ENCODE measurements around the gene THAP4.

Gene THAP4

GRCh38 chr2:241636182-241637017 lies 558 bp downstream of the THAP4 start:
- no peak for TF ChIP-seq CTCF (IDR thresholded peaks at IDR 0.05; ENCODE audit: low read depth, low read length)
- DNase-seq (ENCODE audit: extremely low read depth, low read depth), result no peak

GRCh38 chr2:241635756-241636155 lies 1.2 kb downstream of the THAP4 start:
- DNase-seq (ENCODE audit: extremely low read depth, low read depth), result no peak
- no peak for TF ChIP-seq CTCF (IDR thresholded peaks at IDR 0.05; ENCODE audit: low read depth, low read length)

GRCh38 chr2:241633561-241633960 lies 3.4 kb downstream of the THAP4 start:
- no peak for TF ChIP-seq CTCF (IDR thresholded peaks at IDR 0.05; ENCODE audit: low read depth, low read length)

GRCh38 chr2:241632478-241633325 lies 4.3 kb downstream of the THAP4 start:
- no peak for TF ChIP-seq CTCF (IDR thresholded peaks at IDR 0.05; ENCODE audit: low read depth, low read length)
- no peak for DNase-seq (ENCODE audit: extremely low read depth, low read depth)

More at GRCh38 chr2:241633561-241633960, 3.4 kb downstream of the THAP4 start:
- no peak for DNase-seq (ENCODE audit: extremely low read depth, low read depth)

- TF ChIP-seq CTCF (IDR thresholded peaks at IDR 0.05; ENCODE audit: low read depth, low read length), result no peak
- no peak for DNase-seq (ENCODE audit: extremely low read depth, low read depth)
These were observed 7.1 kb downstream of the THAP4 start for GRCh38 chr2:241629762-241630435.

GRCh38 chr2:241627675-241628074 lies 9.3 kb downstream of the THAP4 start:
- DNase-seq (ENCODE audit: extremely low read depth, low read depth), result no peak
- TF ChIP-seq CTCF (IDR thresholded peaks at IDR 0.05; ENCODE audit: low read depth, low read length), result no peak

Measured in AG09319 (cell line).